Ovary (tissue), 9 donors: Measurements from ENCODE around the gene SLC38A10. TPM values are rescaled to one million over a fixed set of nuclear protein-coding genes. Genes with fewer than 3 reads are reported as not detected.

Experiments
- DNase-seq, 5 donors: peaks; one replicate each; pipeline ENCODE4 v3.0.0-alpha.2; 2019 to 2020
- H3K27ac ChIP-seq, 2 donors: fragments of 200-600 bp; one replicate each; pipeline versions ENCODE4 v1.5.1 to v1.8.0; 2019 to 2022
- H3K27me3 ChIP-seq: fragments of 200-600 bp; one replicate; pipeline ENCODE4 v1.8.0; 2022
- H3K36me3 ChIP-seq: fragments of 200-600 bp; sonication (generic); one replicate; pipeline ENCODE4 v1.5.1; 2019
- H3K4me1 ChIP-seq: one replicate; pipeline ENCODE4 v1.8.1; 2013; ENCODE audit warnings: mild to moderate bottlenecking, moderate library complexity; ENCODE audit not compliant: insufficient read depth
- H3K4me3 ChIP-seq: fragments of 200-600 bp; sonication (generic); one replicate; pipeline ENCODE4 v1.5.1; 2017
- H3K9me3 ChIP-seq, 2 donors: fragments of 200-600 bp in 1 of 2; sonication (generic) in 1 of 2; one replicate each; pipeline versions ENCODE4 v1.5.1 to v1.8.1; 2013 to 2019; ENCODE audit warnings: mild to moderate bottlenecking in 1 of 2, moderate library complexity in 1 of 2
- EP300 ChIP-seq: sonication (generic); formaldehyde crosslinking; IDR thresholded peaks from one replicate; pipeline ENCODE4 v1.6.1; 2017; ENCODE audit warnings: antibody characterized with exemption
- POLR2A ChIP-seq: fragments of 450-650 bp; IDR thresholded peaks from one replicate; pipeline ENCODE4 v1.6.1; 2017; ENCODE audit warnings: antibody characterized with exemption, mild to moderate bottlenecking, moderate library complexity
- WGBS, 3 donors: extraction: QIAGEN DNeasy Blood & Tissue Kit in 1 of 3; methylation state at CpG; one replicate each; pipeline versions ENCODE4 v1.1.5 to v1.1.7; 2013 to 2017; 5-methylcytosine and 5-hydroxymethylcytosine counted together
- intact Hi-C, 4 donors: fragments of 100-400 bp; cut with DNase I; formaldehyde crosslinking; loops; one replicate each; pipeline versions ENCODE4 v1.11.0 to v1.15.1; 2022 to 2023
- polyA plus RNA-seq, 2 donors: library from polyadenylated mRNA; stranded (reverse); fragments of 200-250 nt in 1 of 2; fragments of 350-450 nt in 1 of 2; fragmentation: Illumina TruSeq in 1 of 2; extraction: RNeasy Lipid Tissue Mini Kit (QIAGEN cat#74804) in 1 of 2; gene quantifications; one replicate each; pipeline ENCODE4 v1.2.3, GENCODE V29; 2013 to 2014
- total RNA-seq, 7 donors: library from RNA; depleted of rRNA in 2 of 7; stranded (reverse); fragments of >200 nt in 2 of 7; fragmentation: NEBNext Ultra II Directional in 3 of 7; extraction: Animal tissue kit (Norgen Biotek cat#: 25700) in 3 of 7; gene quantifications; one replicate each; pipeline versions ENCODE4 v1.1.0 to v1.2.4, GENCODE V29; 2016 to 2023
- TF ChIP-seq, protein P1 (sequence below), 3 donors: fragments of 450-650 bp in 2 of 3; fragments of 200-600 bp in 1 of 3; IDR thresholded peaks; one replicate each; pipeline versions ENCODE4 v1.5.1 to v1.8.0; 2016 to 2022; ENCODE audit warnings: antibody characterized with exemption in 3 of 3, mild to moderate bottlenecking in 1 of 3
- donor health status: DM: no; HTN: no; CAD: no; lungs with moderate emphysema.
- donor health status: DM: no; HTN: no; CAD: no.
- donor health status: Bipolar disorder and iron deficiency.
- donor health status: DM: yes; HTN: yes; CAD: no.
- donor health status: DM: no; HTN: no; CAD: no.
- donor health status: DM: yes; HTN: yes; CAD: no.

Gene SLC38A10
- total and polyA plus RNA-seq, 9 donors = 11.5 to 75.7 (median 64.3) TPM

DNA sequence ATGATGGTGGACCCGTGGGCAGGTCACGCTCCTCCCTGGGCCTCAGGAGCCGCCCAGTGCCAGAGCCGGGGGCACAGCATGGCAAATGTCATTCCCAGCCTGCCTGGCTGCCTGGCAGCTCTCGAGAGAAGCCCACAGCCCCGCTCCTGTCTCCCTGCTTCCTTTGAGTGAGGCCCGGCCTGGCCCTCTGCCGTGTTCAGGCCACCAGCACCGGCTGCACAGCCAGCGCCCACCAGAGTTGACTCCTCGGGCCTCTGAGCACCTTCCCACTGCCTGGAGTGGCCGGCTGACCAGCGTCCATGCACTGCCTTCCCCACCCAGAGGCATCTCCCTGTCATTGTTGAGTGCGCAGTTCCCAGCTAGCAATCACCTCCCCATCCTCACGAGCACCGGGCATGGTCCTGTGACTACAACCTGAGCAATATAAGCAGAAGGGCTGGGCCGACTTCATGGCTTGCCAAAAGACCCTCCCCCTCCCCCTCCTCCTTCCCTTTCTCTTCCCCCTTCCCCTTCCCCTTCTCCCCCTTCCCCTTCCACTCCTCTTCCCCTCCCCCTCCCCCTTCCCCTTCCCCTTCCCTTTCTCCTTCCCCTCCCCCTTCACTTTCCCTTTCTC is 11.9 kb upstream of the SLC38A10 start:
- Histone ChIP-seq H3K9me3 (no peaks in the 10 kb centered on the region), H3K36me3 (no peaks in the 10 kb centered on the region), H3K27ac (no peak overlapping the region), H3K27me3 (no peaks in the 10 kb centered on the region), H3K4me1 (no peaks in the 10 kb centered on the region), H3K4me3 (no peak overlapping the region)
- WGBS, 3 donors = 86 to 88% (median 87%) methylated on average over 17 of the region's 17 CpGs
- intact Hi-C loops = no loop called here
- TF ChIP-seq POLR2A (no peak), EP300 (no peak)
- TF ChIP-seq, protein P1, sequence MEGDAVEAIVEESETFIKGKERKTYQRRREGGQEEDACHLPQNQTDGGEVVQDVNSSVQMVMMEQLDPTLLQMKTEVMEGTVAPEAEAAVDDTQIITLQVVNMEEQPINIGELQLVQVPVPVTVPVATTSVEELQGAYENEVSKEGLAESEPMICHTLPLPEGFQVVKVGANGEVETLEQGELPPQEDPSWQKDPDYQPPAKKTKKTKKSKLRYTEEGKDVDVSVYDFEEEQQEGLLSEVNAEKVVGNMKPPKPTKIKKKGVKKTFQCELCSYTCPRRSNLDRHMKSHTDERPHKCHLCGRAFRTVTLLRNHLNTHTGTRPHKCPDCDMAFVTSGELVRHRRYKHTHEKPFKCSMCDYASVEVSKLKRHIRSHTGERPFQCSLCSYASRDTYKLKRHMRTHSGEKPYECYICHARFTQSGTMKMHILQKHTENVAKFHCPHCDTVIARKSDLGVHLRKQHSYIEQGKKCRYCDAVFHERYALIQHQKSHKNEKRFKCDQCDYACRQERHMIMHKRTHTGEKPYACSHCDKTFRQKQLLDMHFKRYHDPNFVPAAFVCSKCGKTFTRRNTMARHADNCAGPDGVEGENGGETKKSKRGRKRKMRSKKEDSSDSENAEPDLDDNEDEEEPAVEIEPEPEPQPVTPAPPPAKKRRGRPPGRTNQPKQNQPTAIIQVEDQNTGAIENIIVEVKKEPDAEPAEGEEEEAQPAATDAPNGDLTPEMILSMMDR (IDR thresholded peaks at IDR 0.05) = no peak
- no peak for DNase-seq

DNA sequence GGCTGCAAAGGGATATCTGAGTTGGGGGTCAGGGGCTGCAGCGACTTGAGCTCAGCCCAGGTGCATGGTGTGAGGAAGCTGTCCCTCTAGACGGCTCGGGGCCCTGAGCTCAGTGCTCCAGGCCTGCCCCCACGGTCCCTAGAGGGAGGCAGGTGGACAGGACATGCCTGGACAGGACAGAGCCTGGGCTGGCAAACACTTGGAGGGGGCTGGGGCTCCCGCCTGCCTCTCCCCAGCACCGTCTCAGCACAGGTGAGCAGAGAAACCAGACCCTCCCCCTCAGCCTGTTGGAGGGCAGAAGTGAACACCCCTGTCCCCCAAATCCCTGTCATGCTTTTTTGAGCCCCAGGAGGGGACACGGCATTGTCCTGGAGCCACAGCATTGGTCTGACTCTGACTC is 11.4 kb upstream of the SLC38A10 start:
- TF ChIP-seq EP300 (no peak), POLR2A (no peak)
- TF ChIP-seq, protein P1 (IDR thresholded peaks at IDR 0.05) = no peak
- 88 to 95% (median 90%) methylated on average over 7 of the region's 7 CpGs for WGBS, 3 donors
- intact Hi-C loops = no loop called here

DNA sequence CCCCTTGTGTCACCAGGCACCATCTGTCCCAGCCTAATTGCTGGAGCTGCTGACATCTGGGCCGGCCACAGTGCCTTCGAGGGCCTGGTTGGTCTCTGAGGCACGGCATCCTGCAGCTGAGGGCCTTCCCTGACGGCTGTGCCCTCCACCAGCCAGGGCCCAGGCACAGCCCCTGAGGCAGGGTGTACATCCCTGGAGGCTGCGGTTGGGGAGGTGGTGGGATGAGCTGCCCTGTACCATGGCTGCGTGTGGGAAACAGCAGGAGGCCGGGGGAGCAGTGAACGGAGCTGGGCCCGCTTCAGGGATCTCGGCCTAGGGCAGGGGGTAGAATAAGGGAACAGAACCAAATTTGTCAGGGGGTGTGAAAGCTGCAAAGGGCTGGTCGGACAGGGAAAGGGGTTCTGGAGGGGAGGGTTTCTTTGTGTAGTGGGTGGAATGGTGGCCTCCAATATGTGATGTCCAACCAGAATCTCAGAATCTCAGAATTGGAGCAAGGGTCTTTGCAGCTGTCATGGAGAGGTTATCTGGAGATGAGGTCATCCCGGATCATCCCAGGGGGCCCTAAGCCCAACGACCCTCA is 10.0 kb upstream of the SLC38A10 start:
- DNase-seq = no peak
- H3K27ac ChIP-seq = no peak overlapping the region
- intact Hi-C loops = no loop called here

More for the DNA sequence above, 11.4 kb upstream of the SLC38A10 start:
- Histone ChIP-seq H3K36me3 (no peaks in the 10 kb centered on the region), H3K4me1 (no peaks in the 10 kb centered on the region), H3K27ac (no peak overlapping the region), H3K9me3 (no peaks in the 10 kb centered on the region), H3K27me3 (no peaks in the 10 kb centered on the region), H3K4me3 (no peak overlapping the region)
- no peak for DNase-seq

DNA sequence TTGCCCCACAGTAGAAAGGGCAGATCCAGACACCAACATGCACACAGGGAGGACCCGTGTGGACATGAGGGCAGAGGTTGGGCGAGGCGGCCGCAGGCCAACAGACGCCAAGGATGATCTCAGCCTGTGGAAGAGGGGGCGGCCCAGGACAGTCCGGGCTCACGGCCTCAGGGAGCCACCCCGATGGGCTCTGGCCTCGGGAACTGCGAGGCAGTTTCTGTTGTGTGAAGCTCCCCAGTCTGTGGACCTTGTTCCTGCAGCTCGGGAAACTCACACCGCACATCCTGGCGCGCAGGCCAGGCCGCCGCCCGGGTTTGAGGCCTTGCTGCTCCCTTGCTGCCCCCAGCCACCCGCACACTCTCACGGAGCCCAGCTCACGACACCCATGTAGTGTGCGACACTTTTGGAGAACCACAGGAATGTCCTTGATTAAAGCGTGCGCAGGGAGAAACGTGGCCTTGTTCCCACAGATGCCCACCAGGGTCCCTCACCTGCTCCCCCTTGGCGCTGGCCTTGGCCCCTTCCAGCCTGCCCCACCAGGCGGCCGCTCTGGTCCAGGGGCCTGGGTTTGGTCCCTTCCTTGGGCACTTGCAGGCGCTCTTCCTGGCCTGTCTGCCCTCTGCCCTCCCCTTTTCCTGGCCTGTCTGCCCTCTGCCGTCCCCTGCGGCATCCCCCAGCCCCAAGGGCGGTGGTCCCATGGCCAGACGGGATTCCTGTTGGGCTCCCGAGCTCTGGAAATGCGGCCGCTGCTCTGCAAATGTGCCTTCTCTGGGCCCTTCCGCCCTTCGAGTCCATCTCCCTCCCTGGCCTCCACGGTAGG is 9.3 kb upstream of the SLC38A10 start:
- no peak for DNase-seq
- Histone ChIP-seq H3K9me3 (no peaks in the 10 kb centered on the region), H3K4me1 (no peaks in the 10 kb centered on the region), H3K27me3 (no peaks in the 10 kb centered on the region), H3K27ac (no peak overlapping the region), H3K4me3 (no peak overlapping the region), H3K36me3 (no peaks in the 10 kb centered on the region)
- TF ChIP-seq, protein P1 (IDR thresholded peaks at IDR 0.05) = no peak
- TF ChIP-seq EP300 (no peak), POLR2A (no peak)
- 92 to 95% (median 93%) methylated on average over 39 of the region's 39 CpGs for WGBS, 3 donors
- intact Hi-C loops = no loop called here

More for the DNA sequence above, 10.0 kb upstream of the SLC38A10 start:
- WGBS, 3 donors = 81 to 86% (median 83%) methylated on average over 13 of the region's 13 CpGs
- H3K9me3 ChIP-seq = no peaks in the 10 kb centered on the region
- no peaks in the 10 kb centered on the region for H3K4me1 ChIP-seq
- H3K36me3 ChIP-seq = no peaks in the 10 kb centered on the region
- TF ChIP-seq POLR2A = no peak
- TF ChIP-seq EP300 = no peak
- TF ChIP-seq, protein P1 (IDR thresholded peaks at IDR 0.05) = no peak
- no peaks in the 10 kb centered on the region for H3K27me3 ChIP-seq
- H3K4me3 ChIP-seq = no peak overlapping the region
